Measurements from ENCODE around the gene PPA1.

DNA sequence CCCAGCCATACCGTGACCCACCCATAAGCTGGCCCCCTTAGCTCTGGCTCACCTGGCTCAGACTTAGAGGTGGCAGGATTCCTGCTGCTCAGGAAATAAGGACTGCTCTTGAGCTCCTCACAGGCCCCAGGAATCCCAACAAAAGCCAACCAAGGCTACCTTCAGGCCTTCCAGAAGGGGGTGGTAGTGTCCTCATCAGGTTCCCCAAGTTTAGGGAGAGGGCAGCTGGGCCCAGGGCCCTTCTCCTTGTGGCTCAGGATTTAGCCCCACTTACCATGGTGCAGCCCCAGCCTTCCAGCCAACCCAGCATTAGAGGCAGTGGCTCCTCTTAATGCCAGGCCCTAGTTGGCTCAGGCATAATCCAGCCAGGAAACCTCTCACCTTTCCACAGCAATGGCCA is 27.0 kb upstream of the PPA1 start:
- TF ChIP-seq EZH2 (IDR thresholded peaks at IDR 0.05; ENCODE audit: low read length) = no peak
- TF ChIP-seq, protein P1, sequence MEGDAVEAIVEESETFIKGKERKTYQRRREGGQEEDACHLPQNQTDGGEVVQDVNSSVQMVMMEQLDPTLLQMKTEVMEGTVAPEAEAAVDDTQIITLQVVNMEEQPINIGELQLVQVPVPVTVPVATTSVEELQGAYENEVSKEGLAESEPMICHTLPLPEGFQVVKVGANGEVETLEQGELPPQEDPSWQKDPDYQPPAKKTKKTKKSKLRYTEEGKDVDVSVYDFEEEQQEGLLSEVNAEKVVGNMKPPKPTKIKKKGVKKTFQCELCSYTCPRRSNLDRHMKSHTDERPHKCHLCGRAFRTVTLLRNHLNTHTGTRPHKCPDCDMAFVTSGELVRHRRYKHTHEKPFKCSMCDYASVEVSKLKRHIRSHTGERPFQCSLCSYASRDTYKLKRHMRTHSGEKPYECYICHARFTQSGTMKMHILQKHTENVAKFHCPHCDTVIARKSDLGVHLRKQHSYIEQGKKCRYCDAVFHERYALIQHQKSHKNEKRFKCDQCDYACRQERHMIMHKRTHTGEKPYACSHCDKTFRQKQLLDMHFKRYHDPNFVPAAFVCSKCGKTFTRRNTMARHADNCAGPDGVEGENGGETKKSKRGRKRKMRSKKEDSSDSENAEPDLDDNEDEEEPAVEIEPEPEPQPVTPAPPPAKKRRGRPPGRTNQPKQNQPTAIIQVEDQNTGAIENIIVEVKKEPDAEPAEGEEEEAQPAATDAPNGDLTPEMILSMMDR (optimal IDR thresholded peaks at IDR 0.05 in 1 of 3, IDR thresholded peaks at IDR 0.05 in 1 of 3, conservative IDR thresholded peaks at IDR 0.05 in 1 of 3; ENCODE audit: extremely low read depth in 1 of 3, insufficient read depth in 2 of 3, low read length in 3 of 3) = no peak

Measured in keratinocyte (primary cell).